Activated CD8-positive, alpha-beta memory T cell treated with anti-CD3 and anti-CD28 coated beads, Interleukin-2, amount 50 U/mL, for 24 hours (primary cell): ENCODE data around the gene SORT1.
"Not testable (repeated sequence)": the region's sequence is repeated elsewhere in the genome, so short reads cannot be mapped to it uniquely, and the experiment has no call there.

Source experiments
- DNase-seq: peaks from one replicate; pipeline ENCODE4 v3.0.0-alpha.2; 2020; ENCODE audit errors: extremely low read depth

Gene SORT1

DNA sequence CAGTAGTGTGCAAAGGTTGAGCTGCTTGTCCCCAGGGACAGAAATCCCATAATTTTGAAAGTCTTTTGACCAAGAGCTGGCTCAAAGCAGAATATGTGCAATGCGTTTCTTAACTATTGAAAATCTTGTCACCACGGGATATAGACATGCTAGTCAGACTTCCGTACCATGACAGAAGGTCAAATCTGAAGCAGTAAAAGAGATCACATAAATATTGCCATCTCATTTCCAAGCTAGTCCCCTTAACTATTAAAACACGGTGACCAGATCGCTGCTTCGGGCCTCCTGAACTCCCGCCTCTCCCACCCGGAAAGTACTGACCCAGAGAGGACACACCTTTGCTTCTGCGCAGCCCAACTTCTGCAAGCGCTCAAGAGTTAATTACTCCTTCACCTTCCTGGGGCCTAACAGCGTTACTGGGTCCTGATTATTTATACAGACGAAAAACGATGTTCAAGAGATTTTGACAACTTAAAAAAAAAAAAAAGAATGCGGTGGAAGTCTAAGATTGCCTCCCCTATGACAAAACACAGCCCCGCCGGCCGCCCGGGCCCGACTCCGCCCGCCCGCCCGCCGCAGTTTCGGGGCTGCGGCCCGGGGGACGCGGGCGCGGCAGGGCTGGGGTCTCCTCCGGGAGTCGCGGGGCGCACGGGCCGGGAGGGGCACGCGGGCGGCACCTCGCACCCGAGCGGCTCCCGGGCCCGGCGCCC is 692 bp downstream of the SORT1 start:
- no peak for DNase-seq

DNA sequence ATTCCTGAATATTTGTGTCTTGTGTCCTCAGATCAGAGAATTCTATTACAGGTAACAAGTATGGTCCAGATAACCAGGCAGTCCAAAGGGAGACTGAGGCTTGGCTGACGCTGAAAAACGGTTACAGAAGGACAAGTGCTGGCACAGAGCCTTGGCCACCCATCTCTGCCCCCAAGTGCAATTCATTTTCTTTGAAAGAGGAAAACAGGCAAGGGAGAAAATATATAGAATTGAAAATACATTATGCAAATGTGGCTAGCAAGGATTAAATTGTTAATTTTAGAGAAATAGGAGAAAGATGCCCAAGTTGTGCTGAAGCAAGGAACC is 1.2 kb downstream of the SORT1 start:
- DNase-seq: no peak

DNA sequence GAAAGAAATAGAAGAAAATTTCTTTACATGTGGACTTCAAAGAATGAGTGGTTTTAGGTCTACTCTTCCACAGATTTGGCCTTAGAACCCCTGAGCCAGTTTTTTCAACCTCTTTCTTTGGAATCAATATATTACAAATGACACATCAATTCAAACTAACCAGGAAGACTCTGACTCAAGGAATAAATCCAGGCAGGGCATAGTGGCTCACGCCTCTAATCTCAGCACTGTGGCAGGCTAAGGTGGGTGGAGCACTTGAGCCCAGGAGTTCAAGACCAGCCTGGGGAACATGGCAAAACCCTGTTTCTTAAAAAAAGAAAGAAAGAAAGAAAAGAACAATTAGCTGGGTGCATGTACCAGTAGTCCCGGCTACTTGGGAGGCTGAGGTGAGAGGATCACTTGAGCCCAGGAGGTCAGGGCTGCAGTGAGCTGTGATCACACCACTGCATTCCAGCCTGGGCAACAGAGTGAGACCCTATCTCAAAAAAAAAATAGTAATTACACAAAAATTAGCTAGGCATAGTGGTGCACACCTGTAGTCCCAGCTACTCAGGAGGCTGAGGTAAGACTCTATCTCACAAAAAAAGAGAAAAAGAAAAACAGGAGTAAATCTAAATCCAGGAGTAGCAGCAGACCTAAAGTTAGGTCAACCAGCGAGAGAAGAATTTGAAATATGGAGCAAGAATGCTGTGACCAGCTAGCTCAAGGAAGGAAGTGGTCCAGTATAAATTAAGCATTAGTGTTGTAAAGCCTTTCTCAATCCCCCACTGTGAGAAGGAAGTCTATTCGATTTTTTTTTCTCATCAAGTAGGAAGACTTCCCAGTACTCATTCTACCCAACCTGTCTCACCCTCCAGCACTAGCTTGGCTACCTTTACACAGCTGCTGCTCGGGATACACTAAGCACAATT is 1.9 kb downstream of the SORT1 start:
- DNase-seq: no peak

DNA sequence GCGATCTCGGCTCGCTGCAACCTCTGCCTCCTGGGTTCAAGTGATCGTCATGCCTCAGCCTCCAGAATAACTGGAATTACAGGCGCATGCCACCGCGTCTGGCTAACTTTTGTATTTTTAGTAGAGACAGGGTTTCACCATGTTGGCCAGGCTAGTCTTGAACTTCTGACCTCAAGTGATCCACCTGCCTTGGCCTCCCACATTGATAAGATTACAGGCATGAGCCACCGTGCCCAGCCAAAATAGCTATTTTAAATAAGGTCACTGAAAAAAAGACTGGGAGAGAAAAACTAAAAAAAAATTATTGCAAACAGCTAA is 2.5 kb downstream of the SORT1 start:
- not testable (repeated sequence) for DNase-seq

DNA sequence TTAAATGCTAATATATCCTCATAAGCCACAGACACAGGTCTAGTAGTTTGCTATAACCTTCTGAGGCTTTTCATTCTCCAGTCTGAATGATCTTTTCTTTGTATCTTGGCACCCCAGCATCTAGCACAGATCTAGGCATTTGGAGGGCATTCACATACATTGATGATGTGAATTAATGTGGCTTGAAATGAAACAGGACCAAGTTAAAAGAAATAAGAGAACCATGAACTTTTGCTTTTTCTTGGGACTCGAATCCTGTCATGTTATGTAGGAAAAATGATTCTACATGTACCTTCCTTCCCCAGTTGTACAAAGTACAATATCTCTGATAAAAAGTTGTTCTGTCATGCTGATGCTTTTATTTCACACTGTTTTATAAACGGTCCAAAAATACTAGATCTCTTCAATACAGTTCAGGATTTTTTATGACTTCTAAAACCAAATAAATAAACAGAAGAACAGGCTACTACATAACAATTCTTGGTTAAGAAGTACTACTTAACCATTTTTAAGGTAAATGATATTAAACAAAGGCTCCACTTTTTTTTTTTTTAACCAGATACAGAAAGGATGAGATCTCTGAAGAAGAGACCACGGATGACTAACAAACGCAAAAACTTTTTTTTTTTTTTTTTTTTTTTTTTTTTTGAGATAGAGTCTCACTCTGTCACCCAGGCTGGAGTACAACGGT is 3.0 kb downstream of the SORT1 start:
- no peak for DNase-seq

DNA sequence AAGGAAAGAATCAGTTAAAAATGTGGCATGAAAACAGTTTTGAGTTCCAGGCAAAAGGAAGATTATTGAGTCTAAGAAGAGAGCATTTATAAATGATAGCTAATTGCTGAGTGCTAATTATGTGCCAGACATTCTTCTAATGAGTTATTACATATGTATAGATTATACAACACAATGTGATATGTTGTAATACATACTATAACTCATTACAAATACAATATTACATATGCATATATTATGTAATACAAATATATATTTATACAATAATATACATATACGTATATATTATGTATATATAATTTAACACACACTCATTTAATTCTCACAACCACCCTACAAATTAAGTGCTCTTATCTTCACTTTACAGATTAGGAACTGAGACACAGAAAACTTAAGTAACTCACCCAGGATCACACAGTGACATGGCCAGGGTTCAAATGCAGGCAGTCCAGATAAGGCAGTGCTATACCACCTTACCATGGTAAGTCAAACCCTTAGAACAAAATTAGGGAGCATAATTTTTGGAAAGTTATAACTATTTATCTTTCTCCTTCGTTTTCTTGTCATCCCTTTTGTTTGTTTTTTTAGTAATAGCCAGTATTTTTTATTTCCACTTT is 4.0 kb downstream of the SORT1 start:
- no peak for DNase-seq

DNA sequence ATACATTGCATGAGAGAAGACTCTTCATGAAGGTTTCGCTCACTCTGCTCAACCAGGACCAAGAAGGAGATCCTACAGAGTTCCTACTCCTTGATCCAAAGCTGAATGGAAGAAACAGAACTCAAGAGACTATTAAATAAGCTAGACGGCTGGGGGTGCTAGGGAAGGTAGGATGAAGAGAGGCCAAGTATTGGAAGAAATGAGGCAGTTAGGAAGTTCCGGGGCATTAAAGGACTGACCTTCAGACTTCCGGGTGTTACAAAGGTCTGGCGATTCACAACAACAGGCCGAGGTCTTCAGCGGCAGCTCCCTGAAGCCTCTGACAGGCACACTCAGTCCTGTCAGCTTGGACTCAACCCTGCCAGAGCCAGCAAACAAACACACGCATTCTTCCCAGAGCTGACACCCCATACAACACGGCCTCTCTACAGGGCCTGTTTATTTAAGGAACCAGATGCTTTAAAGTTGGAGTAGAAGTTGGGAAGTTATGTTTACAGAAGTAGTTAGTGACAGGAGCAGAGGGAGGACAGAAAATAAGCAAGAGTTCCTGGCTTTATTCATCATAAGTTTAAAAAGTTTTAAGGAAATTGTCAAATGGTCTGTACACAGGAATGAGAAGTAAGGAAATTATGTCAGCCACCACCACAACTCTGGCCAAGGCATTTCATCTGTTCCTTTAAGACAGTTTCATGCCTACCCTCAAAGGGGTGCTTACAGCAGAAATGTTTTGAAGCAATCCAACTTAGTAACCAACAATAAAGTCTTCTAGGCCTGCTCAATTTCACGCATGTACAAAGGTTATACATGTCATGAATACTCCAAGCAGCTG is 4.7 kb downstream of the SORT1 start:
- no peak for DNase-seq

DNA sequence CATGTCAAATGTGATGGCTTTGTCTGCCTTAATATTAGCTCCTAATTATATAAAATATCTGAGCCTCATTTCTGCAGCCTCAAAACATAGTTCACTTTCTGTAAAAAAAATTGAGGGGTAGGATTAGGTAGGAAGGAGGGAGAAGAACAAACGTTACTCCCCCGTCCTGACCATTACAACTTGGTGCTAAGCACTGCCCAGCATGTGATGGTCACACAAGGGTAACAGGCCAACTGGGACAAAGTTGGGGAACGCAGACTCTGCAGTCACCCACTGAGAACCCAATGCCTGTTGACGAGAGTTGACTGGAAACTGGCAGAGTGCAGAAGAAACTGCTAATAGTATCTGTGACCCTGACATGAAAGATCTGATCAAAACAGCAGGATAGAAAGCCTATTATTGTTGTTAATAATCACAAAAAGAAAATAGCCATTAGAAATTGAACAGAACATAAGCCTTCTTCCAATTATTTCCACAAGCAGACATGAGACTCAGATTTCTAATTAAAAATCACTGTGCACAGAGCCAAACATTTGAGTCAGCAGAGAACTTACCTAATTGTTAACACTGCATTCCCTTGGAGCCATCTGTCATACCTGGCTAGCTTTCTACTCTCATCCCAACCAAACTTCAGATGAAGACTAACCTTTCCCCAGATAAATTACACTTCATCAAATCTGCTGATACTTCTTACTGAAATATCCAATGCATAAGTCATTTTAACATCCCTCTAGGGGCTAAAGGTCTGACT is 5.5 kb downstream of the SORT1 start:
- no peak for DNase-seq

DNA sequence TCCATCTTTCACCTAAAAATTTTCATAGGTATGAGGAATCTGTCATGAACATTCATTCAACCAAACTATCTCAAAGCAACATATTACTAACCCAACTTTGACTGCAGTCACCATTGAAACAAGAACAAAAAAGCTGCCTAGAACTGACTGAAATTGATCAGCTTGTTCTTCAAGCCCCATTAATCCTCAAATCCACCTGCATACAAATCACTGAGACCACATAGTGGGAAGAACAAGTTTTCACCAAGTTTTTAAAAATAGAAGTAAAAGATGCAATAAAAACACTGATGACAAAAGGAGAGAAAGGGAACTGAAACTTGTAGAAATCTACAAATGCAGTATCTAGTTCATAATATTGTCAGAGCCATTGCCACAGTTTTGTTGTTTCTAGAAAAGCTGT is 6.1 kb downstream of the SORT1 start:
- no peak for DNase-seq

DNA sequence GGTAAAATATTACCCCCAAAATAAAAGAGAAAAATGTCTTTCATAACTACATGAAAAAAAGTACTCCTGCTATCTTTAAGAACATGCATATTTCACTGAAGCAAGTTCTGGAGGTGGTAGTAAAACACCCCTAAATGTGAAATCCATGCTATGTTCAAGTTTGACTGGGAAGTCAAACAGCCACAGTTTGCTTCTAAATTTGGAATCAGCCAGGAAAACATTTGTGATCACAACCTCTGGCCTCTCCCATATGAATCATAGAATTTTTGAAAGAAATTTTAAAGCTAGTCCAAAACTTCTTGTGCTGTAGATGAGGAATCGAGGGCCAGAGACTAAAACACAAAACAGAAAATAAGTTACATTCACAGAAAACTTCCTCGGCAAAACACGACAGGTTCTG is 6.6 kb downstream of the SORT1 start:
- no peak for DNase-seq

DNA sequence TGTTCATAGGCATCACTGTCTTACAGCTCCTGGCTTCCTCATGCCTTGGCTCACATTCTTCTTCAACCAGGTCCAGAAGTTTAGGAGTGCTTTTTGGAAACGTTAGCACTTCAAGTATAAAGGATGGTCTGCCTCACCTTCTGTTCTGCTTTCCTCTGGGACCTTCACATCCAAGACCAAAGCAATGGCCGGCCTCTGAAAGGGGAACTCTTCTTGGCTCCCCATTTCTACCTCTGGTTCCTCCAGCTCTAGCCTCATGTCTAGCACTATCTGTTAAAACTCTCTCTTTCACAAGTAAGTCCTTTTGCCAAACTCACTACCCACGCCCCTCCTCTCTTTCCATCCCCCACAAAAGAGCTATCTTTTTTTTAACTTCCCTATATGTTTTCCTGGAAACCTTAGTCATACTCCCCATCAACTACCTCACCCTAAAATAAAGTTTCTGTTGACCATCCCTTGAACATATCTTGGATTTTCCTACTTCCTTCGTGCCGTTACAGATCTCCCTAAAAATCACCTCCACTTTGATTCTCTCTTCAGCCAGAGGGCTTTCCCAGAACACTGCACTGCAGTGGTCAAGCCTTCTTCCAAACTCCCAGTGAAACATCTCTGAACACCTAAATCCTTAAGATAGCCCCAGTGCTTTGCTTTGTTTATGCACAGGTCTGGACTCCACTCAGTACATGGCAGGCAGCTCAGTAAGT is 7.9 kb downstream of the SORT1 start:
- DNase-seq: no peak

DNA sequence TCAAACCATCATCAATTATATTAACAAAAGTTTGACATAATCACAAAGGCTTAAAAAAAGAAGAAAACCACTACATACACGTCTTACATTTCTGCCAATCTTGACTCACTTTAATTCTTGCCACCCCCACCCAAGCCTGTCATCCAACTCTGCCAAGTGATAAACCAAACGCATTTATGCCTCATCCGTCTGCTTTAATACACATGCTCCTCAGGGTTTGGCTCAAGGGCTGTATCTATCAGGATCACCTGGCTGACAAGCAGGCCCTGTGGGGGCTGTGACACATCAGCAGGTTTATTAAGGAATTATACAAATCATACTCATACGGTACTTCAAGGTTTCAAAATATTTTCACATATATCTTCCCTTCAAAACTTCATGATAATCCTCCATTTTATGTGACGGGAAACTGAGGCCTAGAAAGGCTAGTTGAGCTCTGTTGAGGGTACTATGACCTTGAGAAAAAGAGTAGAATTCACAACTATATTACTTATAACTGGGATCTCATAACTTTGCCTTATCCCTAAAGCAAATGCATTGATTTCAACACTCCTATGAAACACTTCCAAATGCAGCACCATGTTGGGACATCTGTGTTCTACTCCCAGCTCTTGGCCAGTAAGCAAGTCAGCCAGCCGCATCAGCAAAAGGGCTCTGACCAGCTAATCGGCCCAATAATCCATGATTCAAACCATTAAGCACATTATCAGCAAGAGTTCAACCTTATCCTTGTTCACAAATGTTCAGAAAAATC is 8.7 kb downstream of the SORT1 start:
- DNase-seq: no peak

DNA sequence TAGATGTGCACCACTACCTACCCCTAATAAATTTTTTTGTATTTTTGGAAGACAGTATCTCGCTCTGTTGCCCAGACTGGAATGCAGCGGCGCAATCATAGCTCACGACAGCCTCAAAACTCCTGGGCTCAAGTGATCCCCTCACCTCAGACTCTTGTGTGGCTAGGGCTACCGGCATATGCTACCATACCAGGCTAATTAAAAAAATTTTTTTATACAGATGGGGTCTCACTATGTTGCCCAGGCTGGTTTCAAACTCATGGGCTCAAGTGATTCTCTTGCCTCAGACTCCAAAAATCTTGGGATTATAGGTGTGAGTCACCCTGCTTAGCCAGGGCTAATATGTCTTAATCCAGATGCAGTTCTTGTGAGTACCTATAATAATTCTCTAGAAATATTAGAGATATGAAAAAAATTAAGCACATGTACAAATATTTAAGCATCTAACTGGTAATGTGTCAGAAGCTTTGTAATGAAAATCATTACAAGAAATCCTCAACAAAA is 9.5 kb downstream of the SORT1 start:
- DNase-seq: no peak

DNA sequence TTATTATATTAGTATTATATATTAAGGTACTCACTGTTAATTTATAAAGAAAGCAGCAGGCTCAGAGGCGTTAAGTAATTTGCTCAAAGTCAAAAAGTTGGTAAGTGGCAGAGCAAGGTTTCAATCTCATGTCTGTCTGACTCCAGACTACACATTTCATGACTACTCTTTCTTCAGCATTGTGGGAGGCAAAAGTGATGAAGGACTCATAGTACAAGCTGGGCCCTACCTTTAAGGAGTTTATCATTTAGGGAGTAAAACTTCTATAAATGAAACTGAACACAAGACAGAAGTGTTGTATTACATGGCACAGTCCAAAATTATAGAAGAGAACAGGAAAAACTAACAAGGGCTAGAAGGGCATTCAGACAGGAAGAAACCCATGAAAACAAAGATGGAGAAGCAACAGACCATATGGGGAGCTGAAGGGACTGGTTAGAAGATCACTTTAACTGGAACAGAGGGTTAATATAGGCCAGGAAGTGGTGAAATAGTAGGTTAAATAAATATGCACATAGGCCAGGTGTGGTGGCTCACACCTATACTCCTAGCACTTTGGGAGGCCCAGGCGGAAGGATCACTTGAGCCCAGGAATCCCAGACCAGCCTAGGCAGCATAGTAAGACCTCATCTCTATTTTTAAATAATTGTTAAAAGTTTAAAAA is 11.5 kb downstream of the SORT1 start:
- DNase-seq: no peak

DNA sequence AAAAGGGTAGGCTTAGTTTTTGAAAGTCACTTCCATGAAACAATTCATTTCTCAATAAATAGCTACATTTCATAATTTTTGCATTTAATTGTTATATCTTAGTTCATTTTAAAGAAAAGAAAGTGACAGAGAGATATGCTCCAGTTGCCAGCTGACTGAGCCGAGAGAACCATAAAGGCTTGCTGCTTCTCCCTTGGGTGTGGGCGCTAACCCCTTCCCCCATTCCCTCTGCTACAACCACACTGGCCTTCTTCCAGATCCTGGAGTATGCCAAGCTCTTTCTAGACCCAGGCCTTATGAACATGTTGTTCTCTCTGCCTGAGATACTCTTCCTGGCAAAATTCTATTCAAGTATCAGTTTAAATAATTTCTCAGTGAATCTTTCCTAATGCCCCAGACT is 12.3 kb downstream of the SORT1 start:
- DNase-seq: no peak

DNA sequence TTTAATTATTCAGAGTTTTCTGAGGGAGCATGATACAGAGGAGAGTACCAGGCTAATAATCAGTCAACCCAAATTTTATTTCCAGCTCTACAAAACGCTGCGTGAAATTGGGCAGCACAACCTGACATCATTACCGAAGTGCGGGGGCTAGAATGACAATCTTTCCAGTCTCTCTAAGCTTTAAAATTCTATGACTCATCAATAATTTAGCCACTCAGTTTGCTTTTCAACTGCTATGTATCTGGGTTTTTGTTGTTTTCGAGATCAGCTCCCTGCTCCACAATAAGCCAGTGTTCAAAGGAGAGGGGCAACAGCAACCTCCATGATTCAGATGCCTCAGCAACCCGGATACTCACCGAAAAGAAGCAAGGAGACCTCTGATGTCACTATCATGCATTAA is 13.9 kb downstream of the SORT1 start:
- DNase-seq: no peak

DNA sequence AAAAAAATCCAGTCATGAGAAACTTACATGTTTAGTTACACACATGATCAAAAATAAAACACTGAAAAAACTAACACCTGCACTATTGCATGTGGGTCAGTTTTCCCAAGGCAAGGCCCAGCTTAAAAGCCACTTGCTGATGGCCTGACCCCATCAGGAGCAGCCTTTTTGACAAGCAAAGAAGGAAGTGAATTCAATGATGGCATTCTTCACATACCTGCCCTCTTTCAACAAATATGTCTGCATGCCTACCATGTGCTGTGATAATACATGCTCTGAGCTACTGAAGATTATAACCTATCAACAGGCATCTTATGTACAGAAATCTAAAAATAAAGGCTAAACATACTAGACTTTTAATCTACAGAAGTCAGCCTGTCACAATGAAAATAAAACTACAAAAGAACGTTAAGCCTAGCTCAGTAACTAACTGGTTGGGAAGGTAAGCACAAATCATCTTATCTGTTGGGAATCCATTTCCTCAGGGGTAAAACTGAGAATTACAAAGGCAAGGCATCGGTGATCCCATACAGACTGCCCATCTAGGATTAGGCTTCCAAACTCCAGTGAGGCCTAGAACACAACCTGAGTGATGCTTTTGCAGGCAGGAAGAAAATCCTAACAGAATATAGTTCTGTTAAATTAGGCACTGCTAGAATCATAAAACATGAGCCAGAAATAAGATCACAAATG is 14.5 kb downstream of the SORT1 start:
- DNase-seq: no peak

DNA sequence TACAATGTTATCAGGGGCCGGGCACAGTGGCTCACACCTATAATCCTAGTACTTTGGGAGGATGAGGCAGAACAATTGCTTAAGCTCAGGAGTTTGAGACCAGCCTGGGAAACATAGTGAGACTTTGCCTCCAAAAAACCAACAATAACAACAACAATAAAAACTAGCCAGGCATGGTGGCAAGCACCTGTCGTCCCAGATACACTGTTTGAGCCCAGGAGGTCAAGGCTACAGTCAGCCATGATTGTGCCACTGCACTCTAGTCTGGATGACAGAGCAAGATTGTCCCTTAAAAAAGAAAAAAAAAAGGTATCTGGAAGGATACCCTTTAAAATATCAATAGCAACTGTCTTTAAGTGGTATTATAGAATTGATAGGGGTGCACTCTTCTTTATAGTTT is 16.1 kb downstream of the SORT1 start:
- DNase-seq: no peak
